Progenitor cell of endocrine pancreas (in vitro differentiated cells): ENCODE data around the gene BAHD1. TPM values are rescaled to one million over a fixed set of nuclear protein-coding genes. Genes with fewer than 3 reads are reported as not detected.

Experiments used
- DNase-seq: peaks from one replicate; pipeline ENCODE4 v3.0.0; 2021; ENCODE audit warnings: low spot score; ENCODE audit not compliant: unreplicated experiment
- H3K27ac Mint-ChIP-seq: 2 replicates; pipeline ENCODE4 v1.8.0; 2021; ENCODE audit warnings: mild to moderate bottlenecking, moderate library complexity, mixed read lengths
- H3K27me3 Mint-ChIP-seq: 2 replicates; pipeline ENCODE4 v1.8.0; 2021; ENCODE audit warnings: mixed read lengths
- H3K36me3 Mint-ChIP-seq: 2 replicates; pipeline ENCODE4 v1.8.0; 2022; ENCODE audit warnings: mixed read lengths; ENCODE audit not compliant: insufficient read depth
- H3K4me1 Mint-ChIP-seq: 2 replicates; pipeline ENCODE4 v1.8.0; 2021; ENCODE audit warnings: low read depth, mixed read lengths
- H3K4me3 Mint-ChIP-seq: 2 replicates; pipeline ENCODE4 v1.8.0; 2021; ENCODE audit warnings: low read depth, mild to moderate bottlenecking, moderate library complexity, mixed read lengths
- H3K9me3 Mint-ChIP-seq: 2 replicates; pipeline ENCODE4 v1.8.0; 2021; ENCODE audit warnings: low read depth, mixed read lengths
- CTCF ChIP-seq: fragments of 200-600 bp; sonication (generic); IDR thresholded peaks from one replicate; pipeline ENCODE4 v1.5.0; 2021; ENCODE audit warnings: antibody characterized with exemption, mild to moderate bottlenecking; ENCODE audit not compliant: unreplicated experiment
- total RNA-seq: library from RNA; stranded (reverse); gene quantifications from 2 replicates; pipeline ENCODE4 v1.2.1, GENCODE V29; 2021

The BAHD1 gene
- total RNA-seq, 1 donor from 2014 or later, result 24.1 TPM

GRCh38 chr15:40399370-40399769, 41.4 kb upstream of the BAHD1 start:
- Mint-ChIP-seq H3K27ac (no peak overlapping the region), H3K36me3 (peaks cover 4% of the 10 kb centered on the region), H3K4me3 (no peak overlapping the region), H3K9me3 (no peaks in the 10 kb centered on the region), H3K4me1 (no peaks in the 10 kb centered on the region), H3K27me3 (no peaks in the 10 kb centered on the region)
- no peak for DNase-seq
- TF ChIP-seq CTCF, result no peak

- H3K36me3 Mint-ChIP-seq, result peaks cover under 1% of the 10 kb centered on the region
- peak; percentile 86 for DNase-seq
- no peak for TF ChIP-seq CTCF
- peak within 1 kb of the TSS; percentile 87 for H3K4me3 Mint-ChIP-seq
- no peaks in the 10 kb centered on the region for H3K9me3 Mint-ChIP-seq
- peaks cover 12% of the 10 kb centered on the region for H3K4me1 Mint-ChIP-seq
- no peaks in the 10 kb centered on the region for H3K27me3 Mint-ChIP-seq
- H3K27ac Mint-ChIP-seq, result peak within 1 kb of the TSS; percentile 85
Observed at GRCh38 chr15:40405501-40406381, 35.0 kb upstream of the BAHD1 start, which contains the start of gene IVD. IVD (plus strand) TSS chr15:40405795; CDS start chr15:40405828, 33 bp downstream.

- Mint-ChIP-seq H3K9me3 (no peaks in the 10 kb centered on the region), H3K27me3 (no peaks in the 10 kb centered on the region), H3K27ac (no peak overlapping the region), H3K4me1 (peaks cover 12% of the 10 kb centered on the region), H3K4me3 (peak overlapping the region; percentile 38), H3K36me3 (peaks cover 13% of the 10 kb centered on the region)
- TF ChIP-seq CTCF, result no peak
- DNase-seq, result no peak
Observed at GRCh38 chr15:40407330-40407990, 33.3 kb upstream of the BAHD1 start.

GRCh38 chr15:40409366-40409765, 31.4 kb upstream of the BAHD1 start:
- H3K27ac Mint-ChIP-seq, result no peak overlapping the region
- no peak for DNase-seq
- H3K27me3 Mint-ChIP-seq, result no peaks in the 10 kb centered on the region
- no peak for TF ChIP-seq CTCF
- H3K4me1 Mint-ChIP-seq, result peaks cover 12% of the 10 kb centered on the region
- no peaks in the 10 kb centered on the region for H3K9me3 Mint-ChIP-seq
- H3K36me3 Mint-ChIP-seq, result peaks cover 16% of the 10 kb centered on the region
- no peak overlapping the region for H3K4me3 Mint-ChIP-seq

- no peak for TF ChIP-seq CTCF
- no peak overlapping the region for H3K4me3 Mint-ChIP-seq
- H3K4me1 Mint-ChIP-seq, result peaks cover 7% of the 10 kb centered on the region
- peaks cover 16% of the 10 kb centered on the region for H3K36me3 Mint-ChIP-seq
- no peak overlapping the region for H3K27ac Mint-ChIP-seq
- H3K27me3 Mint-ChIP-seq, result no peaks in the 10 kb centered on the region
- no peaks in the 10 kb centered on the region for H3K9me3 Mint-ChIP-seq
- no peak for DNase-seq
Observed at GRCh38 chr15:40410476-40410875, 30.3 kb upstream of the BAHD1 start.
